Raji (cell line): ENCODE data around the gene FNDC3B.

Source experiments
- POLR2A ChIP-seq: IDR thresholded peaks from 2 replicates; pipeline ENCODE4 v1.6.1; 2011; ENCODE audit warnings: low read depth, low read length, control low read depth; ENCODE audit not compliant: insufficient read depth

The FNDC3B gene

DNA sequence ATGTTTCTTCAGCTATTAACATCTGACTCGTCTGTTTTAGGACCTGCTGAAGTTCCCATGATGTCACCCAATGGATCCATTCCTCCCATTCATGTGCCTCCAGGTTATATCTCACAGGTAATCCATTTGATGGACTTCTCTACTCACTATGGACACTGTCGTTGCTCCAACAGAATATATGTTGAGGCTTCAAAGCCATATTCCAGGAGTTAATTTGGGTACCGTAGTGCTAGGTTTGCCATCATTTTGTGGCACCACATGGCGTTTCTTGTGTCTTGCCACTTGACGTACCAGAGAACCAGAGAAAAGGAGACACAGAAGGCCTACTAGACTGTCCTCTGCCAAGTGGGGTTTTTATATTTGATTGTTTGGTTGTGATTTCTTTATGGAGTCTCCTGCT, 187.5 kb downstream of the FNDC3B start:
- TF ChIP-seq POLR2A, result no peak

GRCh38 chr3:172227340-172228035, 188.1 kb downstream of the FNDC3B start:
- TF ChIP-seq POLR2A, result no peak

DNA sequence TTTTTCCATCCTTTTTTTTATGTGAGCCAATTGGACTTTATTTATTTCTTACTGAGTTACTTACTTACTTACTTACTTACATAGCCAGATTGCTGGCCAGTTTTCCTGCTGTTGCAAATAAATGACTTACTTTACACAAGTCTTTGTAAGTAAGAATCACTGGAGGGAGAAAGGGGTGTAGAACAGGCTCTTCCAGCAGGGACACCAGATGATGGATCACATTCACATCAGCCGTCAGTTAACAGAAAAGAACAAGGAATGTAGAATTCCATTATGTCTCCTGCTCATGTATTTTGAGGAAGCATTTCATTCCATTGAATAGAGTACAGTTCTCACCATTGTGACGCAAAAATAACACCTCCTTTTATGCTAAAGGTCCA, 188.6 kb downstream of the FNDC3B start:
- TF ChIP-seq POLR2A, result no peak

DNA sequence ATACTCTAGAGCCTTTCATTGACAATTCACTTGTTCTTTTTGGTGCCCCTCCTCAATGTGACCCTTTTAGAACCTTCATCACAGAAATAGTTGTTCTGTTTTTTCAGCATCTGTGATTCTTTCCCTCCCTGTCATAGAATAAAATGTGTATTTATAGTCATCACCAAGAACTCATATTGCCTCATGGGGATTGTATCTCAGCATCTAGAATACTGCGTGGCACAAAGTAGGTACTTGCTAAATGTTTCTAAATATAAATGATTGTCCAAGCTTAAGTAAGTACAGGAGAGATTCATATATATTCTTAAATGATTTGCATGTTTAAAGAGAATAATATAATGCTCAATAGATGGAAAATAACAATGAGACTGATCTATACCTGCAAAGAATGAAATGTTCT, 190.1 kb downstream of the FNDC3B start:
- TF ChIP-seq POLR2A, result no peak

DNA sequence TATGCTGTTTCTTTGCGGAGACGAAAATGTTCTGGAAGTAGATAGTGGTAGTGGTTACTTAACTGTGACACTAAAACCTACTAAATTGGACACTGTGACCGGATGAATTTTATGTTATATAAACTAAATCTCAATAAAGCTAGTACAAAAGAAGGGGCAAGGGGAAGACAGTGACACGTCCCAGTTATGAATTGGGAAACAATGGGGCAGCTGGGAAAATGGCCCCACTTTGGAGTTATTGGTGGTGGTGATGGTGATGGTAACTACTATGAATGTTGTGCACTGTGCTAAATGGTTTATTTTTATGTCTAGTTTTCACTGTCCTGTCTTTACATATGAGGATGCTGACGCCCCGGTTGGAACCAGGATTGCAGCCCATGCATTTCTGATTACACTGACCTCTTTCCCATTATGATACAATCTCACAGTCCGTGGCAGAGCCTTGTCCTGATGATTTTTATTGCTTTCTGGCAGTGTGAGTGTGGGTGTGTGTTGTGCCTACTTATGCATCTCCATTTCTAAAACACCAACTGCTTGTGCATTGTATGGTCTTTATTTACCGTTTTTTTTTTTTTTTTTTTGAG, 192.0 kb downstream of the FNDC3B start:
- TF ChIP-seq POLR2A, result no peak

GRCh38 chr3:172232579-172233212, 193.3 kb downstream of the FNDC3B start:
- TF ChIP-seq POLR2A, result no peak

DNA sequence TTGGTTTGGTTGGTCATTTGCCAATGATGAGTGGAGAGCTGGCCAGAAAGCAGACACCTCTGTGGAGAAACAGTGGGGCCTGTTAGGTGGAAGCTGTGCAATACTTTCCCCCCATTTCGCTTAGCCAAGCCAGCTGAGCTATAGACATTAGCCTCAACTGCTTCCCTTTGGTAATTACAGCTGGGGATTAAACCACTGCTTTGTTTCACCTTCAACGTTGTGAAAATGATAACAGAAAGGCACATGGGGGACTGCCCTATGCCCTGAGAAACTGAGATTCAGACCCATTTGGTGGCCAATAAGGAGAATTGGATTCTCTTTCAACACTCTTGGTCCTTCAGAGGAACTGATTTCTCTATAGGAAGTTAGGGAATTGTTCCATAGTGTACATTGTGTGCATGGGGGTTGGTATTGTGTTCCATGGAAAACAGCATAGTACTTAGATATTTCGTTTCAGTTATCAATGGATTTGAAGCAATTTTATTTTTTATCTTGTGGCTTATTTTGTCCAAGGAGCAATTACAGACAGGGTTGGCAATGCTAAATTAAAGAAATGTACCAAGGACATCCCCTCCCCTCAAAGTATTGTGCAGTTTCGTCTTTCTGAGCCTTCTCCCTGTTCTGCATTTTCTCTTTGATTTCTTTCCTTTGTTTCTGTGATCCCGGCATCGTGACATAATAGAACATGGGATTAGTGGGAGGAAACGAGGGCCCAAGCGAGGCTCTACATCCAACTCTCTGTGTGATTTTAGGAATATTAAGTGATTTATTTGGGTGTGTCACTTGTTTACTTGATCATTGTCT, 194.3 kb downstream of the FNDC3B start:
- TF ChIP-seq POLR2A, result no peak

DNA sequence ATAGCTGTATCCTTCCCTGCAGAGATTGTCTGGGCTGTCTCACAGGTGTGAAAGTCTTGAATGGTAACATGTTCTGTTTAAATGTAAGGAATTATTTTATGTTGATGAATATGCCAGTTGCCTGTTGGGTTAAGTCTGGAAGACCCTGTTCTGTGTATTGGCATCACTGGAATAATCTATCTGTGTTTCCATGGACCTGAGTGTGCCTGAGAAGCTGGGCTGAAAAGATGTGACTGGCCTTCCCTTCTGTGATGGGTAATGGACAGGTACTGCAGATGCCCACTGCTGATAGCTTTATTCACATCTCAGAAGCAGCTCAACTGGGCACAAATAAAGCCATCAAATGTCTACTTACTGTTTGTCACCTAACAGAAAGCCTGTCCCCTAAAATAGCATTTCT, 196.3 kb downstream of the FNDC3B start:
- no peak for TF ChIP-seq POLR2A

DNA sequence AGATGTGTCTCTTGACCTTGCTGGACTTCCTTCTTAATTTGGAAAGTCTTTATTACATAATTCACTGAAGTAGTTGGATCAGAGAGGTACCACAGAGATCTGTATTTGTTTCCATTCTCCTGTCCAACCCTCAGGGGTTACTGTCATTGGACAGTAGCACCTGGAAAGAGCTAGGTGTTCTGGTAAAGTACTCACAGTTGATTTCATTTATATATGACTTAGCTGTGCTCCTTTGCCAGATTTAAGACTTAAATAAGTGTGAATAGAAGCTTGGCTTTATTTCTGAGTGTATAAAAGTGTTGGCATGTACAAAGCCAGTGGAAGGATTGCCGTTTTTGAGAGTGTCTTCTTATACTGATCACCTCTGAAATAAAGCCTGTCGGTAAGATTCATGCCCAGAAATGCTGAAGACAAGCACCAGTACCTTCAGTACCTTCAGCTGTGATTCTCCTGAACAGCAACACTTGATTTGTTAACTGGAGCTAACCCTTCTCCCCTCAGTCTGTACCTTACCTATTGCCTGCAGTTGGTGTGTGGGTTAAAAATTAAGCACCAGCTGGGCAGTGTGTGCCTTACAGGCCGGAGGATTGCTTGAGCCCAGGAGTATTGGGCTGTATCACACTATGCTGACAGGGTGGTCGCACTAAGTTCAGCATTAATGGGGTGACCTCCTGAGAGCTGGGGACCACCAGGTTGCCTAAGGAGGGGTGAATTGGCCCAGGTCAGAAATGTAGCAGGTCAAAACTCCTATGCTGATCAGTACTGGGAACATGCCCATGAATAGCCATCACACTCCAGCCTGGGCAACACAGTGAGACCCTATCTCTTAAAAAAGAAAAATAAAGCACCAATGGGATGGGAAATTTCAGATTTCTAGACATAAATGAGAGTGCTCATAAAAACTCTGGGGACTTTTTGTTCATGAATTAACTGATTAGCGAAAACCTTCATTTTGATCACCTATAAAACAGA, 197.7 kb downstream of the FNDC3B start:
- no peak for TF ChIP-seq POLR2A

DNA sequence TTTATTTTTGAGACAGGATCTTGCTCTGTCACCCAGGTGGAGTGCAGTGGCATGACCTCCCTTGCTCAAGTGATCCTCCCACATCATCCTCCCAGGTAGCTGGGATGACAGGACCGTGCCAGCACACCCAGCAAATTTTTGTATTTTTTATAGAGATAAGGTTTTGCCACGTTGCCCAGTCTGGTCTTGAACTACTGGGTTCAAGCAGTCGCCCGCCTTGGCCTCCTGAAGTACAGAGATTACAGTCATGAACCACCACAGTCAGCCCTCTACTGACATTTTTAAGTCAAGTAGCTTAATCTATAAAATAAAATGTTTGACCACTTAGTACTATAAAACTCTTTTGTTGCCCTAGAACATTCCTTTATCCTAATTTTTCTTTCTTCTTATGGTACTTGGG, 198.8 kb downstream of the FNDC3B start:
- TF ChIP-seq POLR2A, result no peak

DNA sequence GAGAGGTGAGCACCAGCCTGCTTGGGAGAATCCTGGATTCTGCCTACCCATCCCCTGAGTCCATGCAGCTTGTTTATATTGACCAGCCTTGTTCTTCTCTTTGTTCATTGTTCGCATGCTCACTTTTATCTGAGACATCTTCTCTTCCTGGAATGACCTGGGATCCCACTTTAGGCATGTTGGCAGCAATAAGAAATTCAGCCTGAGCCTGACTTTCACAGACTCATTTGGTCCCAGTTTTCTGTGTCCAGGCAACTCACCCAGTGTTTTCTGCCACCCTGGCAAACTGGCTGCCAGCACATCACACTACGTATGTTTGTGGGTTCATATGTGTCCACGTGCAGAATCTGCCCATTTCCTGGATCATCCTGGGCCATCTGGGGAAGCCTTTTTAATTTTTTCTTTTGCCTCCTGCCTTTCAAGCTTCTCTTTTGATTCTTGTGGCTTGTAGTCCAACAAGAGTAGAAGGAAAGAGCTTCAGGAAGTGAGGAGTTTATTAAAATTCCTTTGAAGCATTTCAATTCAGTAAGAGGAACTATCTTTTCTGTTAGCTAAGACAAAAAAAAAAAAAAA, 199.9 kb downstream of the FNDC3B start:
- no peak for TF ChIP-seq POLR2A

- no peak for TF ChIP-seq POLR2A
Measured at GRCh38 chr3:172241405-172241804, 202.0 kb downstream of the FNDC3B start.

GRCh38 chr3:172244011-172244410, 204.6 kb downstream of the FNDC3B start:
- no peak for TF ChIP-seq POLR2A

- no peak for TF ChIP-seq POLR2A
Measured at GRCh38 chr3:172245241-172245640, 205.9 kb downstream of the FNDC3B start.
